GM12892 (cell line): ENCODE results near the gene MRPL43.

Source experiments
- POLR2A ChIP-seq: IDR thresholded peaks from 2 replicates; pipeline ENCODE4 v1.6.1; 2011; ENCODE audit warnings: low read depth, low read length, control low read depth
- TAF1 ChIP-seq: IDR thresholded peaks from 2 replicates; pipeline ENCODE4 v1.6.1; 2011; ENCODE audit warnings: low read depth, mild to moderate bottlenecking, control low read depth, low read length, borderline replicate concordance

- TF ChIP-seq TAF1 (no peak), POLR2A (no peak)
Observed at GRCh38 chr10:101008823-101009423, 21.6 kb upstream of the MRPL43 start.
